Bronchial smooth muscle cell (primary cell): ENCODE results near the gene CTF1. TPM values are rescaled to one million over a fixed set of nuclear protein-coding genes. Genes with fewer than 3 reads are reported as not detected.

ENCODE experiments used
- total RNA-seq: library from RNA; depleted of rRNA; stranded (reverse); fragments of >200 nt; gene quantifications from 2 replicates; pipeline ENCODE4 v1.2.1, GENCODE V29; 2014

The CTF1 gene
- total RNA-seq = 0.94 and 4.3 TPM in 2 replicates

GRCh38 chr16:30896261-30896888 is at the start of gene CTF1:
TSS of gene CTF1 (plus strand) at chr16:30896614. CDS start at chr16:30896644, 30 bp downstream.

GRCh38 chr16:30893744-30894539 is 2.5 kb upstream of the CTF1 start, which contains the start of gene BCL7C:
TSS of gene BCL7C (minus strand) at chr16:30894077. CDS start at chr16:30893944, 133 bp downstream.

GRCh38 chr16:30923554-30924075 is 27.2 kb downstream of the CTF1 start, which contains the start of gene FBXL19:
TSS of gene FBXL19 (plus strand) at chr16:30923572. CDS start at chr16:30925755, 2,183 bp downstream.

GRCh38 chr16:30948667-30949649 is 52.5 kb downstream of the CTF1 start, which contains the start of gene ORAI3:
TSS of gene ORAI3 (plus strand) at chr16:30949068. CDS start at chr16:30949290, 222 bp downstream.

Other genes starting within 250 kb of the CTF1 start
- 3.3 and 3.8 TPM in 2 replicates for gene PRR14, start 245.7 kb upstream of the CTF1 start, total RNA-seq
- 10.2 and 12.5 TPM in 2 replicates for gene FBRS, start 238.2 kb upstream of the CTF1 start, total RNA-seq
- gene SRCAP, start 197.4 kb upstream of the CTF1 start, total RNA-seq = 13.7 and 16.5 TPM in 2 replicates
- gene PHKG2, start 148.2 kb upstream of the CTF1 start, total RNA-seq = 12.7 and 14.3 TPM in 2 replicates
- 0.69 and 1.6 TPM in 2 replicates for gene CFAP119, start 134.6 kb upstream of the CTF1 start, total RNA-seq
- gene RNF40, start 134.3 kb upstream of the CTF1 start, total RNA-seq = 54.0 and 56.0 TPM in 2 replicates
- gene ZNF629, start 109.4 kb upstream of the CTF1 start, total RNA-seq = 6.2 and 6.3 TPM in 2 replicates
- 19.3 and 38.3 TPM in 2 replicates for gene BCL7C, start 2.5 kb upstream of the CTF1 start, total RNA-seq
- 9.3 and 13.6 TPM in 2 replicates for gene FBXL19, start 27.0 kb downstream of the CTF1 start, total RNA-seq
- gene ORAI3, start 52.5 kb downstream of the CTF1 start, total RNA-seq = 42.8 and 43.8 TPM in 2 replicates
- 3.0 TPM in 2 replicates for gene SETD1A, start 61.1 kb downstream of the CTF1 start, total RNA-seq
- 14.3 and 20.8 TPM in 2 replicates for gene HSD3B7, start 88.6 kb downstream of the CTF1 start, total RNA-seq
- 1.0 and 3.5 TPM in 2 replicates for gene STX1B, start 114.0 kb downstream of the CTF1 start, total RNA-seq
- 35.1 and 38.9 TPM in 2 replicates for gene STX4, start 136.9 kb downstream of the CTF1 start, total RNA-seq
- 5.2 and 6.5 TPM in 2 replicates for gene ZNF668, start 177.6 kb downstream of the CTF1 start, total RNA-seq
- gene ZNF646, start 177.8 kb downstream of the CTF1 start, total RNA-seq = 9.3 and 12.0 TPM in 2 replicates
- gene PRSS53, start 192.3 kb downstream of the CTF1 start, total RNA-seq = 1.4 TPM in 2 replicates
- 91.7 and 95.6 TPM in 2 replicates for gene VKORC1, start 198.2 kb downstream of the CTF1 start, total RNA-seq
- 10.4 TPM in 2 replicates for gene BCKDK, start 211.8 kb downstream of the CTF1 start, total RNA-seq
- 24.4 and 46.5 TPM in 2 replicates for gene KAT8, start 221.1 kb downstream of the CTF1 start, total RNA-seq
- 0.09 TPM in 1 of 2 replicates, not detected in the other for gene PRSS8, start 239.1 kb downstream of the CTF1 start, total RNA-seq